Retinal pigment epithelial cell (primary cell): Measurements from ENCODE around the gene SPG21.

ENCODE experiments used
- DNase-seq: peaks from one replicate; pipeline ENCODE4 v3.0.0-alpha.2; 2010; ENCODE audit warnings: low read depth
- H3K4me3 ChIP-seq: 2 replicates; pipeline ENCODE4 v1.5.1; 2011; ENCODE audit warnings: mild to moderate bottlenecking, low read length, control low read depth, moderate library complexity
- TF ChIP-seq, protein P1 (sequence below): conservative IDR thresholded peaks from 2 replicates; pipeline ENCODE4 v1.5.1; 2011; ENCODE audit warnings: low read depth, low read length, control low read depth, inconsistent platforms

Gene SPG21, protein sequence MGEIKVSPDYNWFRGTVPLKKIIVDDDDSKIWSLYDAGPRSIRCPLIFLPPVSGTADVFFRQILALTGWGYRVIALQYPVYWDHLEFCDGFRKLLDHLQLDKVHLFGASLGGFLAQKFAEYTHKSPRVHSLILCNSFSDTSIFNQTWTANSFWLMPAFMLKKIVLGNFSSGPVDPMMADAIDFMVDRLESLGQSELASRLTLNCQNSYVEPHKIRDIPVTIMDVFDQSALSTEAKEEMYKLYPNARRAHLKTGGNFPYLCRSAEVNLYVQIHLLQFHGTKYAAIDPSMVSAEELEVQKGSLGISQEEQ

DNA sequence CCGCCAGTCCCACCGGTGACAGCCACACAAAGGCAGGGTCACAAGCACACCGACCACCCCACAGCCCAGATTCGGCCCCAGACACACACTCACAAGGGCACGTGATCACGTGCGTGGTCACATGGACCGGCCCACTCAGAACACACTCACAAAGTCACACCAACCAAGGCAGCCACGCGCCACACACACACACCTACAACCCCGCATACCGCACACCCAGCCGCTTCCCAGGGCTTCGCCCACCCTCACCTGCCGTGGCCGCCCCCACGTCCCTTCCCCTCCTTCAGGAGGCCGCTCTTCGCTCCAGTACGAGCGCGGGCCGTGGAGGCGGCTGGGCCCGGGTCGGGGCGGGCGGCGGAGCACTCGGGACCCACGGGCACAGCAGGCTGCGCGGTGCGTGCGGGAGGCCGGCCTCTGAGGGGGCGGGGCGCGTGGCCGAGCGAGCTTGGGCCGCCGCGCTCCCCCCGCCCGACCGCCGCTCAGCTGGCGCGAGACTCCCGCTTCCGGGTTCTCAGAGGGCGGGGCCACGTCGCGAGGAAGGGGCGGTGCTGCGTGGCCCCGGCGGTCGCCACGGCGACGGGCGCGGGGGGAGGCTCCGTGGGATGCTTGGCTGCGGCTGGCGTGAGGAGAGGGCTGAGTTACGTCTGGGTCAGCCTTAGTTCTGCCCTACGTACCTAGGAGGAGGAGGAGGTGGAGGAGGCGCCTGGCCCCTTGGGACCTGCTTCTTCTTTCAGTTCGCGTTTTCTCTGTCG lies at the start of gene SPG21:
Gene SPG21, minus strand, starts transcription at position 499 of the 752 bp plus-strand sequence. CDS start 6,345 bp downstream, outside the sequence.
- DNase-seq = peak; percentile 67
- TF ChIP-seq, protein P1, sequence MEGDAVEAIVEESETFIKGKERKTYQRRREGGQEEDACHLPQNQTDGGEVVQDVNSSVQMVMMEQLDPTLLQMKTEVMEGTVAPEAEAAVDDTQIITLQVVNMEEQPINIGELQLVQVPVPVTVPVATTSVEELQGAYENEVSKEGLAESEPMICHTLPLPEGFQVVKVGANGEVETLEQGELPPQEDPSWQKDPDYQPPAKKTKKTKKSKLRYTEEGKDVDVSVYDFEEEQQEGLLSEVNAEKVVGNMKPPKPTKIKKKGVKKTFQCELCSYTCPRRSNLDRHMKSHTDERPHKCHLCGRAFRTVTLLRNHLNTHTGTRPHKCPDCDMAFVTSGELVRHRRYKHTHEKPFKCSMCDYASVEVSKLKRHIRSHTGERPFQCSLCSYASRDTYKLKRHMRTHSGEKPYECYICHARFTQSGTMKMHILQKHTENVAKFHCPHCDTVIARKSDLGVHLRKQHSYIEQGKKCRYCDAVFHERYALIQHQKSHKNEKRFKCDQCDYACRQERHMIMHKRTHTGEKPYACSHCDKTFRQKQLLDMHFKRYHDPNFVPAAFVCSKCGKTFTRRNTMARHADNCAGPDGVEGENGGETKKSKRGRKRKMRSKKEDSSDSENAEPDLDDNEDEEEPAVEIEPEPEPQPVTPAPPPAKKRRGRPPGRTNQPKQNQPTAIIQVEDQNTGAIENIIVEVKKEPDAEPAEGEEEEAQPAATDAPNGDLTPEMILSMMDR = no peak
- peak within 1 kb of the TSS; percentile 92 for H3K4me3 ChIP-seq

DNA sequence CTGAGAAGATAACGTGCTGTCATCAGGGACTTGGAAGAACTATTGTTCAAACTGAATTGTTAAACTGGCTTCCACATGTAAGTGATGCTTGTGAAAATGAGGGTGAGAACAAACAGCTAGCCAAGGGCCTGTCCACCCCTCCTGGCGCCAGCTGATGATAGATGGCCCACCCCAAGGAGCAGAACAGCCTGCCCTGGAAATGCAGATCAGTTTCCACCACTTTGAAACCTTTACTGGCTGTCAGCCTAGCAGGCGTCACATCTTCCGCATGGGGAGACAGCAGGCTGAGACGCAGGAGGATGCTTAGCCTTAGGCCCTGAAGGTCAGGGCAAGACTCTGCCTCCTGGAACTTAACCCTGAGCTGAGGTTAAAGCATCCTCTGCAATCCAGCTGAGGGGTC lies 49.1 kb upstream of the SPG21 start:
- TF ChIP-seq, protein P1 = no peak
- no peak for DNase-seq
- H3K4me3 ChIP-seq = no peak overlapping the region

DNA sequence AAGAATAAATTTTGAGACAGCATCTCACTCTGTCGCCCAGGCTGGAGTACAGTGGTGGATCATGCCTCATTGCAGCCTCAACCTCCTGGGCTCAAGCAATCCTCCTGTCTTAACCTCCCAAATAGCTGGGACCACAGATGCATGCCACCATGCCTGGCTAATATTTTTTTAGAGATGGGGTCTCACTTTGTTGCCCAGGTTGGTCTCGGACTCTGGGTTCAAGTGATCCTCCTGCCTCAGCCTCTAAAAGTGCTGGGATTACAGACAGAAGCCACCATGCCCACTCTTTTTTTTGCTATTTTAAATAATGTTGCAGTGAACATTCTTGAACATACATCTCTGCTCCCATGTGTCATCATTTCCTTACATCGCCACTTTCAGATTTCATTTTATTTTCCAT lies 48.7 kb upstream of the SPG21 start:
- DNase-seq = no peak
- TF ChIP-seq, protein P1 = no peak
- no peak overlapping the region for H3K4me3 ChIP-seq

DNA sequence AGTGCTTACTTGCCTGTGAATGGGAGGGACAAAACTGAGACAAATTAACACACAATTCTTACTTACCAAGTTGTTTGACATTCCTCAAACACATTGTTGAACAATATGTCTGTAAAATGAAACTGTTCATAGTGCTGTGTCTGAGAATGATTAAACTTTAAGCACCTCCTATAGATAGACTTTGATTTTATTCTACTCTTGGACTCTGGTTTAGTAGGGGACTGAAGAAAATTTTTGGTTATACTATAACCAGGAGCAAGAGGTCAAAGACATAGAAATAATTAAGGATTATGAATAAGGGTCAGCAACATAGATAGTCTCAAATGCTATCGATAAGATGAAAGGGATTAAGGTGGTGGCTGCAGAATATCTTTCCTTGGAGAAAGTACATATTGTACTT lies 47.6 kb upstream of the SPG21 start:
- TF ChIP-seq, protein P1 = no peak
- H3K4me3 ChIP-seq = no peak overlapping the region
- DNase-seq = no peak

DNA sequence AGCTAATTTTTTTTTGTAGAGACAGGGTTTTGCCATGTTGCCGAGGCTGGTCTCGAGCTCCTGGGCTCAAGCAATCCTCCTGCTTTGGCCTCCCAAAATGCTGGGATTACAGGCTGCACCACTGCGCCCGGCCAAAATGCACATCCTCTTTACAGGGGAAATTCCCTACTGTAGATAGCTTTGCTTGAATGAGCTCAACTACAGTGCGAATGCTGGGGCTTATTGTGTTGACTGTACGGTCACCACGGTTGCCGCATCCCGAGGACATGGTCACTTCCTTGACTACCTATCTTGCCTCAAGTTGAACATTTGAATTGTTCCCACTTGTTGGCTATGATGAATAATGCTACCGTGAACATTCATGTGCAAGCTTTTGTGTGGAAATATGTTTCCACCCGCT lies 45.0 kb upstream of the SPG21 start:
- H3K4me3 ChIP-seq = no peak overlapping the region
- TF ChIP-seq, protein P1 = no peak
- no peak for DNase-seq

DNA sequence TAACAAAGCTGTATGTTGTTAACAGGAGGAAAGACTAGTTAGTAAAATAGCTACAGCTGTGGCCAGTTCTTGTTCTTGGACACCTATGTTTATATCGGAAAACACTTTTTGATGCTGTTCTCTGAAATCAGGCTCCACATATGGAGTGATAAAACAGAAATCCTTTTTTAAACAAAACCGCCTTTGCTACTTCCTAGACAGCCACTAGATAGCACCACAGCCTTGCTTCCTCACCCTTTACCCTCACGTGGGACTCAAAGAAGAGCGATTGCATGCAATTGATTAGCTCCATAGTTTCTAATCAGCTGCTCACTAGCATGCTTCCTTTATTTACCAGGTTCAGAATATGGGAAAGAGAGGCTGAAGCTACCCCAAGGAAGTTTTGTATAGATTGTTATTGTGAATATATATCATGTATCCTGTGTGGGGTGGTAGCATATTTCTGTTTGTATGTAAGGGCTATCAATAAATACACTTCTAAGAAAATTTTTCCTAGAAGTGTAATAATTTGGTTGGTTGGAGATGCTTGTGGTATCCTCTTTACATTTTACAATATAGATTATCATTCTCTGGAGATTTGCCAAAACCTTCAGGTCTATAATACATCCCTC lies 44.0 kb upstream of the SPG21 start:
- H3K4me3 ChIP-seq = no peak overlapping the region
- DNase-seq = no peak
- TF ChIP-seq, protein P1 = peak; percentile 67
